ENCODE results near the gene MPZL1.
A peak's percentile ranks its signal among the peaks of the same experiment; 100 is the strongest.
"Not testable (repeated sequence)": the region's sequence is repeated elsewhere in the genome, so short reads cannot be mapped to it uniquely, and the experiment has no call there.

Gene MPZL1

GRCh38 chr1:167819849-167820683 lies 98.3 kb downstream of the MPZL1 start:
- peak in 1 of 5 donors; percentile 43 for DNase-seq

- no peak for DNase-seq
Measured at GRCh38 chr1:167820684-167821355, 99.0 kb downstream of the MPZL1 start.

GRCh38 chr1:167821356-167821685 lies 99.5 kb downstream of the MPZL1 start:
- no peak for DNase-seq

GRCh38 chr1:167821969-167822685 lies 100.3 kb downstream of the MPZL1 start:
- no peak for DNase-seq

- DNase-seq = no peak
Measured at GRCh38 chr1:167824163-167824794, 102.5 kb downstream of the MPZL1 start.

- no peak for DNase-seq
Measured at GRCh38 chr1:167825419-167826079, 103.8 kb downstream of the MPZL1 start.

GRCh38 chr1:167826127-167826526 lies 104.3 kb downstream of the MPZL1 start:
- DNase-seq = no peak

- no peak for DNase-seq
Measured at GRCh38 chr1:167829868-167830267, 108.1 kb downstream of the MPZL1 start.

- not testable (repeated sequence) for DNase-seq
Measured at GRCh38 chr1:167830668-167831067, 108.9 kb downstream of the MPZL1 start.

- no peak for DNase-seq
Measured at GRCh38 chr1:167832693-167833092, 110.9 kb downstream of the MPZL1 start.

GRCh38 chr1:167833904-167834303 lies 112.1 kb downstream of the MPZL1 start:
- DNase-seq = no peak

- no peak for DNase-seq
Measured at GRCh38 chr1:167836197-167836596, 114.4 kb downstream of the MPZL1 start.

GRCh38 chr1:167837326-167837725 lies 115.5 kb downstream of the MPZL1 start:
- DNase-seq = no peak

- no peak for DNase-seq
Measured at GRCh38 chr1:167839009-167839408, 117.2 kb downstream of the MPZL1 start.

Measured in T-helper 1 cell (primary cell).